COLO829 (cell line): ENCODE measurements around the gene SIPA1L3.
A peak's percentile ranks its signal among the peaks of the same experiment; 100 is the strongest.

Experiments
- DNase-seq: peaks from one replicate; pipeline ENCODE4 v3.0.0; 2012; ENCODE audit warnings: low spot score

SIPA1L3 gene

GRCh38 chr19:37997911-37998344, 90.9 kb downstream of the SIPA1L3 start:
- peak; percentile 60 for DNase-seq

GRCh38 chr19:37998801-37999308, 91.8 kb downstream of the SIPA1L3 start:
- DNase-seq: no peak

DNA sequence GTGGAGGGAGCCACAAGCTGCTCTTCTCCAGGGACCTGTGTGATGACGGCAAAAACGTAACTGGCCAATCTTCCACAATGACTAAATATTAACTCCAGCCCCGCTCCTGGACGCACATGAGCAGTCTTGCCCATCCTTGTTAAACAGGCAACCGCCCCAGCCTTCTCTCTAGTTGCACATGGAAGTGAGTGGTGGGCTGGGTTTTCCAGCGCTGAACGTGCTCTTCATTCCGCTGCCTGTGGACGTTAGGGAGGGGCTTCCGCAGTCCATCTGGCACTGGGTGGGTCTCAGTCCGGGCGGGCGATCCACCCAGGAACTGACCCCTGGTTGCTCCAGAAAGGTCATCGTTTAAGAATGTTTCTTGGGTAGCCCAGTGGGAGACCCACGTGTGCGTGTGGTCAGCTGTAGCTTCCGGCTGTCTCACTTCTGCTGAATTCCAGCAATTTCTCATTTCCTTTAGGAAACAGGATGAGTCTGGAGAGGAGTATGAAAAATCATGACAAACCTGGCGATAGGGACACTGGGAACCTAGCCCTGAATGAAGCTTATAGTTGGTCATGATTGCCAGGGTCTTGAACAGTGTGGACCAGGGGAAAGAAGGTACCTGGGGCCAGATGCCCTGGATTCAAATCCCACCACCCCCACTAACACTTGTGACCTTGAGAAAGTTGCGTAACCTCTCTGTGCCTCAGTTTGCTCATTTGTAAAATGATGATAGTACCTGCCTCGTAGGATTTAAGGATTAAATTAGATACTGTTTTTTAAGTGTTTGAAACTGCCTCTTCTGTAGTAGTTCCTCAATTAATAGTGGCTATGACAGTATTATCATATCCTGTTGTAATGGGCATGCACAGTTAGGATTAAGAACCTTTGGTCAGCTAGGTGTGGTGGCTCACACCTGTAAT, 92.6 kb downstream of the SIPA1L3 start:
- DNase-seq: no peak

- DNase-seq: no peak
These were observed 94.3 kb downstream of the SIPA1L3 start for GRCh38 chr19:38001158-38001781.

- peak; percentile 12 for DNase-seq
These were observed 96.6 kb downstream of the SIPA1L3 start for GRCh38 chr19:38003438-38004185.

DNA sequence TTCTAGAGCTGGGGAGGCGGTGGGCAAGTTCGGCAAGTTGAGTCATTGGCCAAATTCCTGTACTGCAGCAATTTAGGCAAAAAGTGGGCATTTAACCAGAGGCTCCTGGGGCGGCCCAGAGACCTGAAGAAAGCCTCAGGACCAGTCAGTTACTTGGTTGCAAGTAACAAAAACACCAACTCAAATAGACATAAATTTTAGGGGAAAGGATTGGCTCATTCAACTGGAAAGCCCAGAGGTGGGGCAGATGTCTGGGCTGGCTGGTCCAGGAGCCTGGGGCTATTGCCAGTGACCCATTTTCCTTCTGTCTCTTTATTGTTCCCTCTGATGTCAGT, 97.1 kb downstream of the SIPA1L3 start:
- DNase-seq: no peak

GRCh38 chr19:38004521-38005223, 97.7 kb downstream of the SIPA1L3 start:
- DNase-seq: no peak

GRCh38 chr19:38005224-38005614, 98.2 kb downstream of the SIPA1L3 start:
- no peak for DNase-seq

DNA sequence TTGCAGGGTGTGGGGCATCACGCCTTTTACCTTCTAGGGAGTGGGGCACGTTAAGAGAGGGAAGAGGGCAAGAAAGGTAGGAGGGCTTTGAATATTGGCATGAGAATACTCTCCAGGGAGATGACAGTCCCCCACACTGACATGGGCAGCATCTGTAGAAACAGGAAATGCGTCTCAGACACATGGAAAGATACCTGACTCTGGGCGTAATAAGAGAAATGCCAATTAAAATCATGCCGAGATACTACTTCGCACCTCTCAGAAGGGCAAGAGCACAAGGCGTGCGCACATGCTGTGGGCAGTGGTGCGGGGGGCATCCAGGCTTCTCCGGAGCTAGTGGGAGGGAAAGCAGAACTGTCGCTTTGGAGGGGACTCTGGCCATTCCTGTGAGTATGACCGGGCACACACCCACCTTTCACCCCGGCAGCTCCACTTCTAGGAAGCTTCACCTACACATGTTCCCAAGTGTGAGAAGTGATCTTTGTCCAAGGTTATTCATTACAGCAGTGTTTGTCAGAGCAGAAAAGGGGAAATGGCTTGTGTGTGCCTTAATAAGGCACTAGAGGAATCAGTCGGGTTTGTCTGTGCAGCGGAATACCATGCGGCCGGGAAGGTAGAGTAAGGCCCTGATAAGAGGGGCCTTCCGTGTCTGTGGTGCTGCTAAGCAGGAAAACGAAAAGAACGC, 99.5 kb downstream of the SIPA1L3 start:
- no peak for DNase-seq

DNA sequence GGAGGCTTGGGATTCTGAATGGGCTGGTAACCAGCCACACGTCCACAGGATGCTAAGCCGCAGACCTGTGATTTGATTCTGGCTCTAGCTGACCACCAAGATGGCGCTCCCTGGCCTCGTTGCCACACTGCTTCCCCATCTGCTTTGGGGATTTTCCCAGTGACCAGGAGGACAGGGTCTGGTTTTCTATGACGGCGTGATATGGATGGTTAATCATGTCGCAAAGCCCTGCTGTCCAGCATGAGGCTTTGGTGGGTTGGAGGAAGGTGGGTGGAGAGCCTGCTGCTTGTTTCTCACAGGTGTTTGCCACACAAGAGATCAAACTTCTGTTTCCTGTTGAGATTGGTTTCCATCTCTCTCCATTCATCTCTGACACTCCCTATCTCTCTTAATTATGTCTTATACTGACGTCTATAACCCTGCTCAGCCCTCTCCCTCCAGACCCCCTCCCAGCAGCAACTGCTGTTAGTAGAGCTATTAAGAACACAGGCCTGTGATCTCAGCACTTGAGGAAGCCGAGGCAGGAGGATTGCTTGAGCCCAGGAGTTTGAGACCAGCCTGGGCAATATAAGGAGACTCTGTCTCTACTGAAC, 102.7 kb downstream of the SIPA1L3 start:
- no peak for DNase-seq

- no peak for DNase-seq
These were observed 104.4 kb downstream of the SIPA1L3 start for GRCh38 chr19:38011426-38011825.

GRCh38 chr19:38012290-38012689, 105.3 kb downstream of the SIPA1L3 start:
- no peak for DNase-seq

DNA sequence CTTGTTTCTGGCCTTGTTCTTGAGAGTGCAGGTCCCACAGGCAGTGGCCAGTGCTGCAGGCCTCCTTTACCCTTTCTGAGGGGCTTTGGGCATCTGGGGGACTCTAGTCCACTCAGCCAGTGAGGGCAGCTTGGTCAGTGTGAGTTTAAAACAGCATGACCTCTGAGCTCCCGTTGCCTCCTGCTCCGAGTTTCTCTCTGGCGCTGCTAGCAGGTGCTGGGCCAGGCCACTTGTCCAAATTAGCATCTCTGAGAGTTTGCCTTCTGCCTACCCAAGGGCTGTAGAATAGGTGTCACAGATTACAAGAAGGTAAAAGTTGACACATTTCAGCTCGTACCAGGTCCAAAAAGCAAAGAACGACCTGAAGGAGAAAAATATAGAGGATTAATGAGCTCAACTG, 105.9 kb downstream of the SIPA1L3 start:
- DNase-seq: no peak

DNA sequence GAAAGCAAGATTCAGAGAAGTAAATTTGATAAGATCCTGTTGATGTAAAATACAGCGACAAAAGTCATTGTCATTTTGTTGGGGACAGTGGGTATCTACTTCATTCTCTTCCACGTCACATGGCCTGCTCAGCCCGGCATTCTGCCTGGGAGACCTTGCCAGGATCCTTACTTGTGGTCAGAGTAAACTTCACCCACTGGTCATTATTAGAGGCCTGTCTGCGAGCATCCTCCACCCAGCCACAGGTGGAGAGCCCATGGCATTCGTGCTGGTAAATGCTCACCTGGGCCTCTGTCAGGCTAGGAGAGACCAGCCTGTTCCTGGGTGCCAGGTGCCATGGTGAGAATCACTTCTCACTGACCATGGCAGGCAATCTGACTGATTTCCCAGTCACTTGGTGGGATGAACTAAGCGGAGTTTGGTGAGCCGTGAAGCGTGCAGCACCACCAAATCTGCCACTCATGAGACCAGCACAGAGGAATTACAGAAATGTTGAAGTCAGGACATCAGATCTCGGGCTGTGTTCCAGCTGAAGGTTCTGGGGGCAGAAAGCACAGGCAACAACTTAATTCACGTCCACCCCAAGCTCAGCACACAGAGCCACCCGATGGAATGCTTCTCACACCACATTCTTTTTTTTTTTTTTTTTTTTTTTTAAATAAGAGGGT, 107.0 kb downstream of the SIPA1L3 start:
- DNase-seq: no peak

DNA sequence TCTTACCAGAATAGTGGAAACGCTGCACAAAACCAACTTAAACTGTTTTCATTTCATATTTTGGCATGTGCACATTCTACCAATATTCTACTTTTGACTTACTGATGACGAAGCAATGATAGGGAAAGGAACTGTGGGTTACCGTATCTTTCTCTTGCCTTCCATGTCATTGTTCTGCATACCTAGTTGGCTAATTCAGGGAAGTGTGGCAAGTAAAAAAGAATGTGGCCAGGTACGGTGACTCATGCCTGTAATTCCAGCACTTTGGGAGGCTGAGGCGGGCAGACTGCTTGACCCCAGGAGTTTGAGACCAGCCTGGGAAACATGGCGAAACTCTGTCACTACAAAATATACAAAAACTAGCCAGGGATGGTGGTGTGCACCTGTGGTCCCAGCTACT, 108.2 kb downstream of the SIPA1L3 start:
- no peak for DNase-seq

GRCh38 chr19:38015761-38016160, 108.8 kb downstream of the SIPA1L3 start:
- no peak for DNase-seq

- DNase-seq: no peak
These were observed 110.6 kb downstream of the SIPA1L3 start for GRCh38 chr19:38017401-38018151.

DNA sequence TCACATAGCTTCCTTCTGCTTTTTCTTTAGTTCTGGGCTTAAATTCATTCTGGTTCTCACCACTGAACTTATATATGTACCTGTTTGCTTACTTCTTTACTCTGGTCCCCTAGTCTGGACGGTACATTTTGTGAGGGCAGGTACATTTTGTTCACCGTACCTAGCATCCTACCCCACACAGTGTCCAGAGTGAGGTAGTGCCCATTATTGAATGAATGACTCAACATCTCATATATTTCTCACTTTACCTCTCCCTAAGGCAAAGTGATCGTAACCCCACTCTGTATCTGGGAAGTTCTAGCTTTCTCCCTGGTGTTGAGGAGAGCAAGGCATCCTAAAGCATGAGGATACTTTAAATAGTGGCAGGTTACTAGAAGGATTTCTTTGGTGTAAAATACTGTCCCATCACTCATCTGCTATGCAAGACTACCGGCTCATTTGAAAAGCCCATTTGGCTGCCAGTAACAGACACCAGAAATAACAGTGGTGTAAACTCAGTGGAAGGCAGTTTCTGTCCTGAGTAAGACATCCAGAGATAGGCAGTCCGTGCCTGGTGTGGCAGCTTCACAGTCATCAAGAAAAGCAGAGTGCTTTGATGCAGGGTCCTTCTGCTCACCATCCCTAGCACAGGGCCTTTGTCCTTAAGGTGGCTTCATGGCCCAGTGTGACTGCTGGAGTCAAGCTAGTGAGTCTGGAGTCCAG, 111.8 kb downstream of the SIPA1L3 start:
- no peak for DNase-seq

DNA sequence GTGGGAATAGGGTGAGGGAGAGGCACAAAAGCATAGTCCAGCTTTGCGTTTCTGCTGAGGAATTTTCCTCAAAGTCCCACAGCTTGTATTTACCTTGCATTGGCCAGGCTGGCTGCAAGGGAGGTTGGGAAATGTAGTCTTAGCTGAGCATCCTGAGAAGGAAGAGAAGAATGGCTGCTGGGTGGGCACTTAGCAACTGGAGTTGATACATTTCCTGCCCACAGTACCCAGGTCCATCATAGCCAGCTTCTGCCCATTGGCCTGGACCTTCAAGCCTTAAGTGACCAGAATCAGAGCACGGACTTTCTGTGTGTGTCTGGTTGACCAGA, 112.4 kb downstream of the SIPA1L3 start:
- DNase-seq: no peak
